A673 (cell line): Measurements from ENCODE around the gene TNS1.

Experiments used
- CTCF ChIP-seq: fragments of 300-800, 200-600 bp; sonication (generic); conservative IDR thresholded peaks from 2 replicates; pipeline ENCODE4 v1.5.1; 2017; ENCODE audit warnings: low read depth, mild to moderate bottlenecking, antibody characterized with exemption, low read length, moderate library complexity, mixed read lengths
- EZH2 ChIP-seq: fragments of 200-600 bp; sonication (generic); IDR thresholded peaks from 2 replicates; pipeline ENCODE4 v1.6.1; 2017; ENCODE audit warnings: borderline replicate concordance, low read depth, mild to moderate bottlenecking, mixed read lengths, antibody characterized with exemption, low read length; ENCODE audit not compliant: poor library complexity, severe bottlenecking

- no peak for TF ChIP-seq CTCF
- no peak for TF ChIP-seq EZH2
Measured at GRCh38 chr2:217933617-217933993, 69.2 kb downstream of the TNS1 start.
